ENCODE data around the gene UNC5A.

GRCh38 chr5:176817369-176817840 lies 7.0 kb downstream of the UNC5A start:
- no peak for TF ChIP-seq GATA2 (IDR thresholded peaks at IDR 0.05; ENCODE audit: low read depth, low read length)
- no peak for TF ChIP-seq GATA3 (IDR thresholded peaks at IDR 0.05; ENCODE audit: low read depth, low read length)
